ENCODE measurements around the gene EIF4G3.
"Not testable (repeated sequence)": the region's sequence is repeated elsewhere in the genome, so short reads cannot be mapped to it uniquely, and the experiment has no call there.

EIF4G3 gene

GRCh38 chr1:21174230-21174629 is 2.5 kb downstream of the EIF4G3 start:
- Histone ChIP-seq H3K27ac (peak overlapping the region; percentile 91 to 95), H3K4me3 (peak overlapping the region; percentile 79)
- no peak for TF ChIP-seq CTCF (IDR thresholded peaks at IDR 0.05)
- DNase-seq (ENCODE audit: low spot score), result no peak

DNA sequence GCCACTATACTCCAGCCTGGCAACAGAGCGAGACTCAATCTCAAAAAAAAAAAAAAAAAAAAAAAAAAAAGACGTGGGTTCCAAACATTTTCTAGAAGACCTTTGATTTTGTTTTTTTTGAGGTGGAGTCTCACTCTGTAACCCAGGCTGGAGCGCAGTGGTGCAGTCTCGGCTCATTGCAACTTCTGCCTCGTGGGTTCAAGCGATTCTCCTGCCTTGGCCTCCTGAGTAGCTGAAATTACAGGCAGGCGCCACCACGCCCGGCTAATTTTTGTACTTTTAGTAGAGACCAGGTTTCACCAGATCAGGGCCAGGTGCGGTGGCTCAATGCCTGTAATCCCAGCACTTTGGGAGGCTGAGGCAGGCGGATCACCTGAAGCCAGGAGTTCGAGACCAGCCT is 3.6 kb downstream of the EIF4G3 start:
- not testable (repeated sequence) for H3K27ac ChIP-seq; H3K4me3 ChIP-seq; DNase-seq (ENCODE audit: low spot score)

GRCh38 chr1:21170837-21171236 is 5.9 kb downstream of the EIF4G3 start:
- DNase-seq (ENCODE audit: low spot score); H3K4me3 ChIP-seq: not testable (repeated sequence)
- H3K27ac ChIP-seq, result peak overlapping the region; percentile 47 to 56

DNA sequence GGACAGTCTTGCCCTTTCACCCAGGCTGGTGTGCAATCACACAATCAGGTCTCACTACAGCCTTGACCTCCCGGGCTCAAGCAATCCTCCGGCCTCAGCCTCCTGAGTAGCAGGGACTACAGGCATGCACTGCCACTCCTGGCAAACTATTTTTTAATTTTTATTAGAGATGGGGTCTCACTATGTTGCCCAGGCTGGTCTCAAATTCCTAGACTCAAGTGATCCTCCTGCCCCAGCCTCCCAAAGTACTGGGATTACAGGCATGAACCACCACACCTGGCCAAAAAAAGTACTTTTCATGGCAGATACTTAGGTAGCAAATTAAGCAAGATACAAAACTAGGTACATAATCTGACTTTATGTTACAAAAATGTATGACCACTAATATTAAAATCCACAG is 8.3 kb downstream of the EIF4G3 start:
- Histone ChIP-seq H3K4me3 (no peak overlapping the region), H3K27ac (no peak overlapping the region)
- no peak for TF ChIP-seq CTCF (IDR thresholded peaks at IDR 0.05)
- DNase-seq (ENCODE audit: low spot score), result no peak

DNA sequence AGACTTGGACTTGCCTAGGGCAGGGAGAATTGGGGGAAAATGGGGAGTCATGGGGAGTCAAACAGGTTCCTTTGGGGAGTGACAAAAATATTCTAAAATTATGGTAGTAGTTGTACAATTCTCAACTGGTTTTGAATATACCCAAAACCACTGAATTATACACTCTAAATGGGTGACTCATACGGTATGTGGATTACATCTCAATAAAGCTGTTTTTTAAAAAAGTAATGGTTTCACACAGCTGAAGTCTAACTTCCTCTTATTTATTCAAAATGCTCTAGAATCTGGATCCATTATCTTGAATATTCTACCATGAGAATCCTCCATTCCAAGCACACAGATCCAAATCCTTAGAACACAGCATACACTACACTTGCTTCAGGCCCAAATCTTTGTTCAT is 11.1 kb downstream of the EIF4G3 start:
- no peak for TF ChIP-seq CTCF (IDR thresholded peaks at IDR 0.05)
- Histone ChIP-seq H3K4me3 (no peak overlapping the region), H3K27ac (no peak overlapping the region)
- DNase-seq (ENCODE audit: low spot score), result no peak

DNA sequence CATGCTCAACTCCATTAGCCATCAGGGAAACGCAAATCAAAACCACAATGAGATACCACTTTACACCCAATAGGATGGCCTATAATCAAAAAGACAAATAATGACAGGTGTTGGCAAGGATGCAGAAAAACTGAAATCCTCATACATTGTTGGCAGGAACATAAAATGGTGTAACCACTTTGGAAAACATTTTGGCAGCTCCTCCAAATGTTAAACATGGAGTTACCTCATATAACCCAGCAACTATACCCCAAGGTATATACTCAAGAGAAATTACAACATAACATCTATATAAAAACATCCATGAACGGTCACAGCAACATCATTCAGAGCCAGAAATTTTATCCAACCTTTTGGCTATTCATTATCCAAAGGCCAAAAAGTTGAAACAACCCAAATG is 11.6 kb downstream of the EIF4G3 start:
- Histone ChIP-seq H3K27ac (no peak overlapping the region), H3K4me3 (no peak overlapping the region)
- no peak for TF ChIP-seq CTCF (IDR thresholded peaks at IDR 0.05)
- DNase-seq (ENCODE audit: low spot score), result no peak

- no peak for TF ChIP-seq CTCF (IDR thresholded peaks at IDR 0.05)
- no peak for DNase-seq (ENCODE audit: low spot score)
- no peak overlapping the region for H3K4me3 ChIP-seq
- no peak overlapping the region for H3K27ac ChIP-seq
These were observed 12.4 kb downstream of the EIF4G3 start for GRCh38 chr1:21164266-21164665.

- no peak overlapping the region for H3K4me3 ChIP-seq
- no peak for TF ChIP-seq CTCF (IDR thresholded peaks at IDR 0.05)
- no peak for DNase-seq (ENCODE audit: low spot score)
- no peak overlapping the region for H3K27ac ChIP-seq
These were observed 13.8 kb downstream of the EIF4G3 start for GRCh38 chr1:21162740-21163464.
